ENCODE measurements around the gene GAS6. TPM values are rescaled to one million over a fixed set of nuclear protein-coding genes. Genes with fewer than 3 reads are reported as not detected.

The GAS6 gene
- total RNA-seq, 4 donors from 2014 or later: 34.5 to 148 (median 79.7) TPM

DNA sequence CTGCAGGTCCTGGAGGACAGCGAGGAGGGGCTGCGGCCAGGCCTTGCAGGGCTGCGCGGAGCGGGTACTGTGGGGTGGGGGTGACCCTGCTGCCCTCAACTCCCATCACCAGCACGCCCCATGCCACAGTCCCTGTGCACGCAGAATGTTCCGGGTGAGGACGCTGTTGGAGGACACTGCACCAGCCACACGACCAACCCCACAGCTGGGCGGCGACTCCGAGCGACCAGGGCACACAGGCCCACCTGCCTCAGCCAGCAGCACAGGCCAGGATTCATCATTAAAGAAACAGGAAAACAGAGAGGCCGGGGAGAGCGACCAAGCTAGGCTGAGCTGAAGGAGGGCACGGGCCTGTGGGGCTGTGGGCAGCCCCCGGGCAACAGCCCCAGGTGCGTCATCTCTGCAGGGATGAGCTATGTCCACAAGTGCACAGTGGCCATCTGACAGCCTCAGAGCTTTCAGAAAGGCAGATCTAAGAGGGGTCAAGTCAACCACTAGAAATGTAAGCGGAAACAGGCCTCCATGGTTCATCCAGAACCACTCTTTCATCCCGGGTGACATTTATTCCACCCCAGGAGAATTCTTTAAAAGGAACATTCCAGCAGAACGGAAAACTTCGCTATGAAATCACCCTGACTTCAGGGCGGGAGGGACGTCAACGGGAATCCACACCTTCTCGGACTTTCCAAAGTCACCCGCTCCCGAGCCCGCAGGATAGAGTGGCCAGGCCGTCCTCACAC, 1.5 kb downstream of the GAS6 start:
- TF ChIP-seq, protein P1, sequence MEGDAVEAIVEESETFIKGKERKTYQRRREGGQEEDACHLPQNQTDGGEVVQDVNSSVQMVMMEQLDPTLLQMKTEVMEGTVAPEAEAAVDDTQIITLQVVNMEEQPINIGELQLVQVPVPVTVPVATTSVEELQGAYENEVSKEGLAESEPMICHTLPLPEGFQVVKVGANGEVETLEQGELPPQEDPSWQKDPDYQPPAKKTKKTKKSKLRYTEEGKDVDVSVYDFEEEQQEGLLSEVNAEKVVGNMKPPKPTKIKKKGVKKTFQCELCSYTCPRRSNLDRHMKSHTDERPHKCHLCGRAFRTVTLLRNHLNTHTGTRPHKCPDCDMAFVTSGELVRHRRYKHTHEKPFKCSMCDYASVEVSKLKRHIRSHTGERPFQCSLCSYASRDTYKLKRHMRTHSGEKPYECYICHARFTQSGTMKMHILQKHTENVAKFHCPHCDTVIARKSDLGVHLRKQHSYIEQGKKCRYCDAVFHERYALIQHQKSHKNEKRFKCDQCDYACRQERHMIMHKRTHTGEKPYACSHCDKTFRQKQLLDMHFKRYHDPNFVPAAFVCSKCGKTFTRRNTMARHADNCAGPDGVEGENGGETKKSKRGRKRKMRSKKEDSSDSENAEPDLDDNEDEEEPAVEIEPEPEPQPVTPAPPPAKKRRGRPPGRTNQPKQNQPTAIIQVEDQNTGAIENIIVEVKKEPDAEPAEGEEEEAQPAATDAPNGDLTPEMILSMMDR (IDR thresholded peaks at IDR 0.05; ENCODE audit: low read depth): no peak

DNA sequence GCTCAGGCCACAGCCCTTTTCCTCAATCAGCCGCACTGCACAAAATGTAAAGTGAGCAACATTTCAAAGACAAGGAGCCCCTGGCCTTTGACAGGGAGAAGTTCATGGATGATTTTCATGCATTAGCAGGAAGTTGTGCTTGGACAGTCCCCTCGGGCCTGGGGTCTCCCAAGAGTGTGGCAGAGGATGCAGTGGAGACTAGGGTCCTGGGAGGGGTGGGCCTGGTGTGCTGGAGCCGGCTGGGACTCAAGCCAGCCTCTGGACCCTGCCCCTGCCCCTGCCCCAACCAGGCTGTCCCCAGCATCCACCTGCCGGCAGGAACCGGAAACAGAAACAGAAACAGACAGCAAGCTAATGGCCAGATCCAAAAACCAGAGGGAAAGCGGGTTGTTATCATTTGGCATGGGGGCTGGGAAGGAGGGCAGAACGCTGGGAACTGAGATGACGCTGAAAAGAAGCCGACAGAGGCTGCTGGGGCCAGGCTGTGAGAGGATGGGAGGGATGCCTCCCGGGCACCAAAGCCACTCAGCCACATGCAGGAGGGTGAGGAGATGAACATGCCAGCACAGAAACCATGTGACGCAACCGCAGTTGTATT, 2.3 kb downstream of the GAS6 start:
- TF ChIP-seq, protein P1 (IDR thresholded peaks at IDR 0.05; ENCODE audit: low read depth): no peak

DNA sequence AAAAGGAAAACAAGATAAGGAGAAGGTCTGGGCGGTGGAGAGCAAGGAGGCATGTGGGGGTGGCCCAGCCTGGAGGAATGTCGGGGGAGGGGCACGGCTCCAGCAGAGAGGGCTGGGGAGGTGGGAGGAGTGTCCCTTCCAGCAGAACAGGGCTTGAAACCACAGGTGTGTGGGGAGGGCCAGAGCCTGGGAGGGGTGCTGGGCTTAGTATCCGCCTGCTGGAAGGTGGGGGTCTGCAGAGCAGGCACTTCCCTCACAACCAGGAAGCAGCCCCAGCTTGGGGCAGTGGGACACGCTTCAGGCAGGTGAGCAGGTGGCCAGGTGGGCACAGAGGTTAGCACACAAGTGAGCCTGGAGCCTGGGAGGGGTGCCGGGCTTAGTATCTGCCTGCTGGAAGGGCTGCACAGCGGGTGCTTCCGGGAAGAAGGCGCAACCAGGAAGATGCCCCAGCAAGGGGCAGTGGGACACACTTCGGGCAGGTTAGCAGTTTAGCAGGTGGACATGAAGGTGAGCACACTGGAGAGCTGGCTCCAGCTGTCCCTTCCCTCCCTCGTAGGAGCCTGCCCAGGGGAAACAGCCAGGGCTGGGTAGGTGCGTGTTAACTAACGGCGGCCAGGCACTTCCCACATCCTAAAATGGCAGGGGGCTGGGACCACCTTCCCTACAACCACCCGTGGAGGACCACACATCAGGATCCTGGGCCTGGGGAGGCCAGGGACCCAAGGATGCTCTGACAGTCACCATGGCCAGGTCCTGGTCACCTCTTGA, 3.0 kb downstream of the GAS6 start:
- TF ChIP-seq, protein P1 (IDR thresholded peaks at IDR 0.05; ENCODE audit: low read depth): no peak

GRCh38 chr13:113860051-113860664, 3.7 kb downstream of the GAS6 start:
- TF ChIP-seq, protein P1 (IDR thresholded peaks at IDR 0.05; ENCODE audit: low read depth): no peak

- TF ChIP-seq, protein P1 (IDR thresholded peaks at IDR 0.05; ENCODE audit: low read depth): no peak
Observed at GRCh38 chr13:113859311-113860050, 4.4 kb downstream of the GAS6 start.

DNA sequence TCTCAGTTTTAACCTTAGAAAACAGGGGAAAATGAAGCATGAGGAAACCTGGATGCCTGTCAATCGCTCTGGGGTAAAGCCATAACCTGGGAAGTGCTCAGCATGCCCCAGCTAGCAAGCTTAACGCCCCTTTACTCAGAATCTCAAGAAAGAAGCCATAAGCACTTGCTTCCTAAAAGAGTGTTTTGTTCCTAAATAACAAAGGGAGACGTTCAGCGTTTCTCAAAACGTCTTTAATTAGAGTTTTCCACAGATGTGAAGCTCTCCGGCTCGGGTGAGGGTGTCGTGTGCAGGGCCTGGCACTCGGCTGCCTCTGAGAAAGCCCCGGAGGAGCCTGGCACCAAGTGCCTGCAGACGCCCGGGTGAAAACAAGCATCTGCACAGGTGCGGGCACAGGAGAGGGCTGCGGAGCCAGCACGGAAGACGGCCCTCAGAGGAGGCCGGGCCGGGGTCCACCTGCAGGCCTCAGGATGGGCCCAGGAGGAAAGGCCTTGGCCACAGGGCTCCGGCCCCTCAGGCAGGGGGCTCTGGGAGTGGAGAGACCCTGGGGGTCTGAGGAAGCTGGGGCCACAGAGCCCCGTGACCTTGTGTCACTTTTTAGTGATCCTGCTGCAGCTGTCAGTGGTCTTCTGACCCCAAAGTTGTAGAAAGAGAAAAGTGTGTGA, 6.2 kb downstream of the GAS6 start:
- TF ChIP-seq, protein P1 (IDR thresholded peaks at IDR 0.05; ENCODE audit: low read depth): no peak
